ENCODE measurements around the gene PTOV1. TPM values are rescaled to one million over a fixed set of nuclear protein-coding genes. Genes with fewer than 3 reads are reported as not detected.

Gene PTOV1
- total RNA-seq, 2 donors from 2014 or later: 64.6 to 81.0 TPM

GRCh38 chr19:49896863-49897621 is 46.1 kb downstream of the PTOV1 start, which contains the start of gene IL4I1:
TSS of gene IL4I1 (minus strand) at chr19:49896887. CDS start at chr19:49896160, 727 bp downstream.
- Histone ChIP-seq H3K4me3 (no peak within 1 kb of the TSS), H3K36me3 (no peaks in the 10 kb centered on the region), H3K9me3 (no peaks in the 10 kb centered on the region), H3K27ac (peak within 1 kb of the TSS; percentile 29 to 35), H3K4me1 (peaks cover 0 to 11% of the 10 kb centered on the region in 2 donors), H3K27me3 (no peaks in the 10 kb centered on the region)
- DNase-seq (ENCODE audit: low spot score): no peak
- TF ChIP-seq CTCF (IDR thresholded peaks at IDR 0.05): no peak

- Histone ChIP-seq H3K27ac (no peak overlapping the region), H3K4me3 (no peak overlapping the region), H3K9me3 (no peaks in the 10 kb centered on the region), H3K27me3 (no peaks in the 10 kb centered on the region), H3K4me1 (no peaks in the 10 kb centered on the region), H3K36me3 (peaks cover 15% of the 10 kb centered on the region)
- no peak for TF ChIP-seq CTCF (IDR thresholded peaks at IDR 0.05)
- DNase-seq (ENCODE audit: low spot score): no peak
These were observed 53.2 kb downstream of the PTOV1 start for GRCh38 chr19:49904136-49904535.

GRCh38 chr19:49906879-49907564 is 56.1 kb downstream of the PTOV1 start:
- peaks cover 0 to 8% of the 10 kb centered on the region in 2 donors for H3K4me1 ChIP-seq
- TF ChIP-seq CTCF (IDR thresholded peaks at IDR 0.05): no peak
- H3K4me3 ChIP-seq: no peak overlapping the region
- no peaks in the 10 kb centered on the region for H3K27me3 ChIP-seq
- peaks cover 15% of the 10 kb centered on the region for H3K36me3 ChIP-seq
- no peak overlapping the region for H3K27ac ChIP-seq
- H3K9me3 ChIP-seq: no peaks in the 10 kb centered on the region
- no peak for DNase-seq (ENCODE audit: low spot score)

GRCh38 chr19:49907745-49908446 is 56.9 kb downstream of the PTOV1 start:
- no peak for TF ChIP-seq CTCF (IDR thresholded peaks at IDR 0.05)
- no peak for DNase-seq (ENCODE audit: low spot score)
- peaks cover 15% of the 10 kb centered on the region for H3K36me3 ChIP-seq
- H3K27me3 ChIP-seq: no peaks in the 10 kb centered on the region
- no peak overlapping the region for H3K4me3 ChIP-seq
- no peaks in the 10 kb centered on the region for H3K9me3 ChIP-seq
- no peak overlapping the region for H3K27ac ChIP-seq
- H3K4me1 ChIP-seq: peaks cover 0 to 8% of the 10 kb centered on the region in 2 donors

GRCh38 chr19:49908480-49909420 is 57.8 kb downstream of the PTOV1 start:
- no peak overlapping the region for H3K27ac ChIP-seq
- no peak for DNase-seq (ENCODE audit: low spot score)
- no peak overlapping the region for H3K4me3 ChIP-seq
- H3K9me3 ChIP-seq: no peaks in the 10 kb centered on the region
- H3K36me3 ChIP-seq: peaks cover 15% of the 10 kb centered on the region
- no peak for TF ChIP-seq CTCF (IDR thresholded peaks at IDR 0.05)
- peaks cover 0 to 8% of the 10 kb centered on the region in 2 donors for H3K4me1 ChIP-seq
- no peaks in the 10 kb centered on the region for H3K27me3 ChIP-seq
